DMS114 treated with DMSO at 0.1 percent for 48 hours (cell line): ENCODE results near the gene SOX18.

Source experiments
- DNase-seq: peaks from one replicate; lab custom pipeline; 2025; ENCODE audit not compliant: unreplicated experiment; lab: John Stamatoyannopoulos, UW

Gene SOX18

GRCh38 chr20:64052987-64053840, 3.8 kb upstream of the SOX18 start:
- DNase-seq = no peak

- no peak for DNase-seq
Observed at GRCh38 chr20:64052326-64052722, 2.9 kb upstream of the SOX18 start.

- DNase-seq = no peak
Observed at GRCh38 chr20:64051561-64052325, 2.3 kb upstream of the SOX18 start.

GRCh38 chr20:64051033-64051452, 1.6 kb upstream of the SOX18 start:
- no peak for DNase-seq

- no peak for DNase-seq
Observed at GRCh38 chr20:64050261-64051032, 1.0 kb upstream of the SOX18 start.

- DNase-seq = no peak
Observed at GRCh38 chr20:64049878-64050260, 430 bp upstream of the SOX18 start.

GRCh38 chr20:64048402-64049044, 916 bp downstream of the SOX18 start:
- no peak for DNase-seq

GRCh38 chr20:64047968-64048401, 1.5 kb downstream of the SOX18 start:
- DNase-seq = no peak

GRCh38 chr20:64047046-64047389, 2.4 kb downstream of the SOX18 start:
- DNase-seq = no peak

- DNase-seq = no peak
Observed at GRCh38 chr20:64045346-64046011, 4.0 kb downstream of the SOX18 start.

GRCh38 chr20:64044484-64045247, 4.8 kb downstream of the SOX18 start:
- no peak for DNase-seq

GRCh38 chr20:64043768-64044167, 5.7 kb downstream of the SOX18 start:
- no peak for DNase-seq

- DNase-seq = no peak
Observed at GRCh38 chr20:64042054-64042781, 7.2 kb downstream of the SOX18 start.

- no peak for DNase-seq
Observed at GRCh38 chr20:64041781-64042053, 7.7 kb downstream of the SOX18 start.

- DNase-seq = no peak
Observed at GRCh38 chr20:64041040-64041780, 8.2 kb downstream of the SOX18 start.

GRCh38 chr20:64040231-64041039, 9.0 kb downstream of the SOX18 start:
- no peak for DNase-seq

- DNase-seq = no peak
Observed at GRCh38 chr20:64039293-64040160, 9.9 kb downstream of the SOX18 start.
